Esophagus squamous epithelium (tissue), 5 donors: ENCODE data around the gene NUCB1. TPM values are rescaled to one million over a fixed set of nuclear protein-coding genes. Genes with fewer than 3 reads are reported as not detected.
A peak's percentile ranks its signal among the peaks of the same experiment; 100 is the strongest.

Experiments used
- DNase-seq: peaks from one replicate; lab custom pipeline; 2025; lab: John Stamatoyannopoulos, UW
- H3K27ac ChIP-seq, 4 donors: fragments of 200-600 bp; sonication (generic); one replicate each; pipeline ENCODE4 v1.5.1; 2016 to 2019; ENCODE audit warnings: mild to moderate bottlenecking in 1 of 4
- H3K27me3 ChIP-seq, 4 donors: fragments of 200-600 bp; sonication (generic); 1 replicate in 3 of 4; 2 replicates in 1 of 4; pipeline versions ENCODE4 v1.5.1 to v1.6.0; 2017 to 2021; ENCODE audit warnings: antibody characterized with exemption in 1 of 4
- H3K36me3 ChIP-seq, 3 donors: fragments of 200-600 bp; sonication (generic); one replicate each; pipeline ENCODE4 v1.5.1; 2016 to 2019
- H3K4me1 ChIP-seq, 3 donors: fragments of 200-600 bp; sonication (generic); one replicate each; pipeline ENCODE4 v1.5.1; 2017 to 2019
- H3K4me3 ChIP-seq, 4 donors: fragments of 200-600 bp; sonication (generic); 1 replicate in 3 of 4; 2 replicates in 1 of 4; pipeline ENCODE4 v1.5.1; 2016 to 2019; ENCODE audit warnings: mild to moderate bottlenecking in 2 of 4, moderate library complexity in 1 of 4
- H3K9me3 ChIP-seq, 3 donors: fragments of 200-600 bp; sonication (generic); one replicate each; pipeline ENCODE4 v1.5.1; 2016 to 2019
- POLR2A ChIP-seq, 4 donors: fragments of 450-650 bp; IDR thresholded peaks; one replicate each; pipeline ENCODE4 v1.6.1; 2017; ENCODE audit warnings: antibody characterized with exemption in 4 of 4, mild to moderate bottlenecking in 4 of 4, moderate library complexity in 3 of 4
- WGBS, 2 donors: methylation state at CpG; one replicate each; pipeline ENCODE4 v1.1.5; 2018; 5-methylcytosine and 5-hydroxymethylcytosine counted together
- intact Hi-C: fragments of 100-400 bp; cut with DNase I; formaldehyde crosslinking; loops from one replicate; pipeline ENCODE4 v1.15.0; 2022
- total RNA-seq, 4 donors: library from RNA; depleted of rRNA; stranded (reverse); fragments of >200 nt; gene quantifications; one replicate each; pipeline ENCODE4 v1.1.0, GENCODE V29; 2016
- TF ChIP-seq, protein P1 (sequence below), 6 experiments: fragments of 450-650 bp in 4 of 6; fragments of 200-600 bp in 2 of 6; sonication (generic) in 2 of 6; IDR thresholded peaks; one replicate each; pipeline ENCODE4 v1.5.1; 2016 to 2019; ENCODE audit warnings: antibody characterized with exemption in 6 of 6, mild to moderate bottlenecking in 4 of 6, moderate library complexity in 4 of 6
- donor health status: DM: yes; HTN: yes; CAD: no.

Gene NUCB1
- total RNA-seq, 4 donors from 2014 or later, result 93.5 to 186 (median 157) TPM

DNA sequence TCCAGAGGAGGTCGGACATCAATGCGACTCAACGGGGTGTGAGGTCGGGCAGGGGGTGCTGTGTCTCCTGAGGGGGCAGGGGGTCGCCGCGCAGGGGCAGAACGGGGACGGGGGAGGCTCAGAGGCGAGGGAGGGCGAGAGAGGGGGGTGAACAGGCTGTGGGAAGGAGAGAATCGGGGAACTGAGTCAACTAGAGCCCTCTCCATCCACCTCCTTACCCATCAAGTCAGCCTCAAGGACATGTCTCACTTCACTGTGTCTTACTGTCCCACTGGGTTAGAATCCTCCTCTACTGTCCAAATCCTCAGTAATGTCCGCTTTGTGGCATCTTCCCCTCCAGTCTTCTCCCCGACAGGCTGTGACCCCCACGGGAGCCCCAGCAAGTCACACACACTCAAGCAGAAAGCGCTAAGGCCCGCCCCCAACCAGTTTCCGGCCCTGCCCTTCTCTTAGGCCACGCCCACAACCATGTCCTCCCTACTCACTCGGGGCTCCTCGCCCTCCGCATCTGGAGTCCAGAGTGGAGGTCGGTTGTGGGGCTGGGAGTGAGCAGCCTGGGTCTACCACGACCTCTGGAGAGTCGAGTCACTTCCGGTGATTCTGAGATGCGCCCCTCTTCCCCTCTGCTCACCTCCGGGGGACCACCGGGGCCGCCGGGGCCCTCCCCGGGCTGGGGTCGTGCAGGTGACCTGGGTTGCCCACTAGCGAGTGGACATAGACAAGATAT is 41.0 kb upstream of the NUCB1 start:
- Histone ChIP-seq H3K4me3 (peak overlapping the region in 3 of 4 donors; percentile 22 to 32 (median 23)), H3K27me3 (no peaks in the 10 kb centered on the region), H3K27ac (no peak overlapping the region), H3K36me3 (peaks cover 0 to 23% (median 0%) of the 10 kb centered on the region in 3 donors), H3K9me3 (no peaks in the 10 kb centered on the region), H3K4me1 (peaks cover 0 to 7% (median 0%) of the 10 kb centered on the region in 3 donors)
- no peak for TF ChIP-seq POLR2A (IDR thresholded peaks at IDR 0.05)
- TF ChIP-seq, protein P1, sequence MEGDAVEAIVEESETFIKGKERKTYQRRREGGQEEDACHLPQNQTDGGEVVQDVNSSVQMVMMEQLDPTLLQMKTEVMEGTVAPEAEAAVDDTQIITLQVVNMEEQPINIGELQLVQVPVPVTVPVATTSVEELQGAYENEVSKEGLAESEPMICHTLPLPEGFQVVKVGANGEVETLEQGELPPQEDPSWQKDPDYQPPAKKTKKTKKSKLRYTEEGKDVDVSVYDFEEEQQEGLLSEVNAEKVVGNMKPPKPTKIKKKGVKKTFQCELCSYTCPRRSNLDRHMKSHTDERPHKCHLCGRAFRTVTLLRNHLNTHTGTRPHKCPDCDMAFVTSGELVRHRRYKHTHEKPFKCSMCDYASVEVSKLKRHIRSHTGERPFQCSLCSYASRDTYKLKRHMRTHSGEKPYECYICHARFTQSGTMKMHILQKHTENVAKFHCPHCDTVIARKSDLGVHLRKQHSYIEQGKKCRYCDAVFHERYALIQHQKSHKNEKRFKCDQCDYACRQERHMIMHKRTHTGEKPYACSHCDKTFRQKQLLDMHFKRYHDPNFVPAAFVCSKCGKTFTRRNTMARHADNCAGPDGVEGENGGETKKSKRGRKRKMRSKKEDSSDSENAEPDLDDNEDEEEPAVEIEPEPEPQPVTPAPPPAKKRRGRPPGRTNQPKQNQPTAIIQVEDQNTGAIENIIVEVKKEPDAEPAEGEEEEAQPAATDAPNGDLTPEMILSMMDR (IDR thresholded peaks at IDR 0.05), result no peak
- 70 to 73% methylated on average over 23 to 34 of the region's 34 CpGs for WGBS, 2 donors
- DNase-seq, result no peak
- intact Hi-C loops, result no loop called here

DNA sequence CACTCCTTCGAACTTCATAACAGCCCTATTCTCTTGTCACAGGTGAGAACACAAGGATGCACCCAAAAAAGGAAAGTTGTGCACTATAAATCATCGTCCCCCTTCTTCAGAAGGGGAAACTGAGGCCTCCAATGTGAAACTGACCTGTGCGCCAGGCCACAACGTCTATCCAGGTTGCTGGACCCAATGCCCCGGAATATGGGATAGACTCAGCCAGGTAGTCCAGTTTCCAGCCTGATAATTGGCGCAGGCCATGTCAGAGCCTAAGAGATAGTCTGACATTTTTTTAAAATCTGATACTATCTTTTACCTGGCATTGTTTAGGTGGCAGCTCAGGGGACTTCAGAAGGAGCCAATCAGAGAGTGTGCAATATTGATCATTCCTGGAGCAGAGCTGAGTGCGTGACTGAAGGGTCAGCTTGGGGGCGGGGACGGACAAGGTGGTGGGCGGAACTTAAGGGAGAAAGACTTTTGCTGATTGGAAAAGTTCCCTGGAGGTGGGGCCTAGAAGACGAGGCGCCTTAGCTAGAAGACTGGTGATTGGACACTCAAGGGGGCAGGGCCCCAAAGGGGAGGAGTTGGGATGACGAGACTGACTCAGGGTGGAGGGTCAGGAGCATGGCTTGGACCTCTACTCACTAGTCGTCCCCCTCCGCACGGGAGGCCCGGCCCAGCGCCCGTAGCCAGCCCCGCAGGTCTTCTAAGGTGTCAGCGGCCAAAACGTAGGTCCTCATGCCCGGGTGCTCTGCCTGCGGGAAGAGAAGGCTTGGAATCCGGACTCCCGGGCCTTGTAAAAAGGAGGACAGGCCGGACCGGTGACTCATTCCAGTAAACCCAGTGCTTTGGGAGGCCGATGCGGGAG is 40.2 kb upstream of the NUCB1 start:
- no peak for DNase-seq
- H3K9me3 ChIP-seq, result no peaks in the 10 kb centered on the region
- 88 to 89% methylated on average over 9 to 20 of the region's 30 CpGs for WGBS, 2 donors
- TF ChIP-seq, protein P1 (IDR thresholded peaks at IDR 0.05), result no peak
- TF ChIP-seq POLR2A (IDR thresholded peaks at IDR 0.05), result no peak
- H3K36me3 ChIP-seq, result peaks cover 0 to 31% (median 0%) of the 10 kb centered on the region in 3 donors
- peaks cover 0 to 6% (median 0%) of the 10 kb centered on the region in 3 donors for H3K4me1 ChIP-seq
- H3K27ac ChIP-seq, result no peak overlapping the region
- H3K4me3 ChIP-seq, result peak overlapping the region in 2 of 4 donors; percentile 22 to 32
- intact Hi-C loops, result loop anchor here (10.0 kb wide), 1 partner anchor 115 kb away; no protein-coding TSS in a partner anchor
- no peaks in the 10 kb centered on the region for H3K27me3 ChIP-seq

DNA sequence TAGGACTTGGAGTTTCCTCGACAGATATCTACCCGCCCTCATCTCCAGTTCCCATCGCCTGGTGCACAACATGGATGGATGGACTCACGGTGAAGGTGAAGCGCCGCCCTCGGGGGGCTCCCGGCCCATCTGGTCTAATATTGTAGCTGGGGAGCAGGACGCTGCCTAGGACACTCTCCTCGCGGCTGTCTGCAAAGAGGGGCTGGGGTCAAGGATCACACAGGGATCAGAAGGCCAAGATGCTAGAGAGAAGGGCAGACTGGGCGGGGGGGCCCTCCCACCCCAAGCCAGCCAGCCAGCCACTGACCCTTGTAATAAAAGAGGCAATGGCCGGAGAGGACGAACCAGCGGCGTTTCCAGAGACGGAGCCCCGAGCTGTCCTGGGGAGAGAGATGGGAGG is 38.8 kb upstream of the NUCB1 start:
- no peak overlapping the region for H3K4me3 ChIP-seq
- no peak for DNase-seq
- H3K36me3 ChIP-seq, result peaks cover 0 to 32% (median 0%) of the 10 kb centered on the region in 3 donors
- H3K27ac ChIP-seq, result no peak overlapping the region
- H3K9me3 ChIP-seq, result no peaks in the 10 kb centered on the region
- H3K4me1 ChIP-seq, result peaks cover 0 to 4% (median under 1%) of the 10 kb centered on the region in 3 donors
- intact Hi-C loops, result loop anchor here (10.0 kb wide), 1 partner anchor 113 kb away; no protein-coding TSS in a partner anchor
- 81 to 90% methylated on average over 9 to 14 of the region's 18 CpGs for WGBS, 2 donors
- no peak for TF ChIP-seq POLR2A (IDR thresholded peaks at IDR 0.05)
- TF ChIP-seq, protein P1 (IDR thresholded peaks at IDR 0.05), result no peak
- H3K27me3 ChIP-seq, result no peaks in the 10 kb centered on the region

DNA sequence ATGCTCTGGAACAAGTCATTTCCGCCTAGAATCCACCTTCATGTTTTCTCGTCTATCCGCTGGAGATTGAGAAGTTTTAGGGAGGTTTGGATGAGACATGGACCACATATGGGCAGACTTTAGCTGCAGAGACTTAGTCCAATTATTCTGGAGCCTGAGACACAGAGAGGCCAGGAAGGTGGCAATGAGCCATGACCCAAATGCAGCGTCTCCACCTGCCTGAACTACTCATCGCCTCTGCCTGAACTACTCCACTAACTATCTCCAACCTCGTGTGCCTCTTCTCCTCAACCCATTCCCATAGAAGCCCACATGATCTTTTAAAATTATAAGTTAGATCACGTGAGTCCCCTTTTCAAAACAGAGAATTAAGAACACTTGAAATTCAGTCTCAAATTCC is 37.3 kb upstream of the NUCB1 start:
- intact Hi-C loops, result loop anchor here (10.0 kb wide), 1 partner anchor 112 kb away; no protein-coding TSS in a partner anchor
- 75 to 80% methylated on average over 4 to 7 of the region's 7 CpGs for WGBS, 2 donors
- no peak for TF ChIP-seq POLR2A (IDR thresholded peaks at IDR 0.05)
- TF ChIP-seq, protein P1 (IDR thresholded peaks at IDR 0.05), result no peak

More for the DNA sequence above, 37.3 kb upstream of the NUCB1 start:
- Histone ChIP-seq H3K27ac (no peak overlapping the region), H3K9me3 (no peaks in the 10 kb centered on the region), H3K36me3 (peaks cover 0 to 32% (median 0%) of the 10 kb centered on the region in 3 donors), H3K4me3 (no peak overlapping the region), H3K4me1 (peaks cover 5 to 19% (median 12%) of the 10 kb centered on the region in 3 donors), H3K27me3 (no peaks in the 10 kb centered on the region)
- DNase-seq, result no peak
